Measurements from ENCODE around the gene ELFN2.
A peak's percentile ranks its signal among the peaks of the same experiment; 100 is the strongest.
"Not testable (repeated sequence)": the region's sequence is repeated elsewhere in the genome, so short reads cannot be mapped to it uniquely, and the experiment has no call there.

Gene ELFN2

GRCh38 chr22:37427135-37427710, at the start of gene ELFN2:
TSS of gene ELFN2 (minus strand) at chr22:37427479. CDS start at chr22:37375534, 51,945 bp downstream.
- no peak within 1 kb of the TSS for H3K9ac ChIP-seq (ENCODE audit: low read depth, low read length)
- no peak within 1 kb of the TSS for H3K27ac ChIP-seq (ENCODE audit: low read length)
- H3K9me3 ChIP-seq (ENCODE audit: insufficient read depth, low read depth, low read length): no peaks in the 10 kb centered on the region
- peak within 1 kb of the TSS; percentile 51 for H3K4me3 ChIP-seq (ENCODE audit: low read length)
- H3K27me3 ChIP-seq (ENCODE audit: insufficient read depth, low read length): peaks cover 78% of the 10 kb centered on the region
- no peaks in the 10 kb centered on the region for H3K36me3 ChIP-seq (ENCODE audit: insufficient read depth, low read depth, low read length)
- H3K4me1 ChIP-seq (ENCODE audit: insufficient read depth, low read length): no peaks in the 10 kb centered on the region

- Histone ChIP-seq H3K4me3 (ENCODE audit: low read length) (no peak overlapping the region), H3K9me3 (ENCODE audit: insufficient read depth, low read depth, low read length) (no peaks in the 10 kb centered on the region), H3K9ac (ENCODE audit: low read depth, low read length) (no peak overlapping the region), H3K36me3 (ENCODE audit: insufficient read depth, low read depth, low read length) (no peaks in the 10 kb centered on the region), H3K27me3 (ENCODE audit: insufficient read depth, low read length) (no peaks in the 10 kb centered on the region; the same call in 1 of the 2 replicates), H3K4me1 (ENCODE audit: insufficient read depth, low read length) (no peaks in the 10 kb centered on the region), H3K27ac (ENCODE audit: low read length) (no peak overlapping the region)
Measured at GRCh38 chr22:37476389-37477329, 49.4 kb upstream of the ELFN2 start.

- no peaks in the 10 kb centered on the region for H3K4me1 ChIP-seq (ENCODE audit: insufficient read depth, low read length)
- no peak overlapping the region for H3K27ac ChIP-seq (ENCODE audit: low read length)
- H3K9ac ChIP-seq (ENCODE audit: low read depth, low read length): no peak overlapping the region
- no peaks in the 10 kb centered on the region for H3K9me3 ChIP-seq (ENCODE audit: insufficient read depth, low read depth, low read length)
- H3K36me3 ChIP-seq (ENCODE audit: insufficient read depth, low read depth, low read length): no peaks in the 10 kb centered on the region
- no peak overlapping the region for H3K4me3 ChIP-seq (ENCODE audit: low read length)
- H3K27me3 ChIP-seq (ENCODE audit: insufficient read depth, low read length): no peaks in the 10 kb centered on the region; the same call in 1 of the 2 replicates
Measured at GRCh38 chr22:37474447-37475090, 47.3 kb upstream of the ELFN2 start.

- Histone ChIP-seq H3K9me3 (ENCODE audit: insufficient read depth, low read depth, low read length) (no peaks in the 10 kb centered on the region), H3K36me3 (ENCODE audit: insufficient read depth, low read depth, low read length) (no peaks in the 10 kb centered on the region), H3K9ac (ENCODE audit: low read depth, low read length) (no peak overlapping the region)
Measured at GRCh38 chr22:37473437-37473946, 46.2 kb upstream of the ELFN2 start.

GRCh38 chr22:37472418-37473006, 45.2 kb upstream of the ELFN2 start:
- H3K9ac ChIP-seq (ENCODE audit: low read depth, low read length): no peak overlapping the region
- no peaks in the 10 kb centered on the region for H3K9me3 ChIP-seq (ENCODE audit: insufficient read depth, low read depth, low read length)
- H3K4me1 ChIP-seq (ENCODE audit: insufficient read depth, low read length): no peaks in the 10 kb centered on the region
- no peak overlapping the region for H3K4me3 ChIP-seq (ENCODE audit: low read length)
- no peaks in the 10 kb centered on the region for H3K36me3 ChIP-seq (ENCODE audit: insufficient read depth, low read depth, low read length)
- H3K27ac ChIP-seq (ENCODE audit: low read length): no peak overlapping the region
- no peaks in the 10 kb centered on the region; the same call in 1 of the 2 replicates for H3K27me3 ChIP-seq (ENCODE audit: insufficient read depth, low read length)

More at GRCh38 chr22:37473437-37473946, 46.2 kb upstream of the ELFN2 start:
- Histone ChIP-seq H3K27ac (ENCODE audit: low read length) (no peak overlapping the region), H3K4me3 (ENCODE audit: low read length) (no peak overlapping the region), H3K27me3 (ENCODE audit: insufficient read depth, low read length) (no peaks in the 10 kb centered on the region; the same call in 1 of the 2 replicates), H3K4me1 (ENCODE audit: insufficient read depth, low read length) (no peaks in the 10 kb centered on the region)

- Histone ChIP-seq H3K4me1 (ENCODE audit: insufficient read depth, low read length) (no peaks in the 10 kb centered on the region), H3K4me3 (ENCODE audit: low read length) (no peak overlapping the region), H3K36me3 (ENCODE audit: insufficient read depth, low read depth, low read length) (no peaks in the 10 kb centered on the region), H3K27ac (ENCODE audit: low read length) (no peak overlapping the region), H3K9me3 (ENCODE audit: insufficient read depth, low read depth, low read length) (no peaks in the 10 kb centered on the region), H3K9ac (ENCODE audit: low read depth, low read length) (no peak overlapping the region), H3K27me3 (ENCODE audit: insufficient read depth, low read length) (no peaks in the 10 kb centered on the region; the same call in 1 of the 2 replicates)
Measured at GRCh38 chr22:37471727-37472417, 44.6 kb upstream of the ELFN2 start.

GRCh38 chr22:37470087-37470445, 42.8 kb upstream of the ELFN2 start:
- Histone ChIP-seq H3K4me3 (ENCODE audit: low read length) (no peak overlapping the region), H3K9me3 (ENCODE audit: insufficient read depth, low read depth, low read length) (no peaks in the 10 kb centered on the region), H3K9ac (ENCODE audit: low read depth, low read length) (no peak overlapping the region), H3K36me3 (ENCODE audit: insufficient read depth, low read depth, low read length) (no peaks in the 10 kb centered on the region), H3K4me1 (ENCODE audit: insufficient read depth, low read length) (no peaks in the 10 kb centered on the region), H3K27ac (ENCODE audit: low read length) (no peak overlapping the region), H3K27me3 (ENCODE audit: insufficient read depth, low read length) (no peaks in the 10 kb centered on the region; the same call in 1 of the 2 replicates)

GRCh38 chr22:37469416-37470086, 42.3 kb upstream of the ELFN2 start:
- Histone ChIP-seq H3K4me3 (ENCODE audit: low read length) (no peak overlapping the region), H3K27ac (ENCODE audit: low read length) (no peak overlapping the region), H3K4me1 (ENCODE audit: insufficient read depth, low read length) (no peaks in the 10 kb centered on the region), H3K27me3 (ENCODE audit: insufficient read depth, low read length) (no peaks in the 10 kb centered on the region; the same call in 1 of the 2 replicates), H3K9me3 (ENCODE audit: insufficient read depth, low read depth, low read length) (no peaks in the 10 kb centered on the region), H3K9ac (ENCODE audit: low read depth, low read length) (no peak overlapping the region), H3K36me3 (ENCODE audit: insufficient read depth, low read depth, low read length) (no peaks in the 10 kb centered on the region)

- H3K9me3 ChIP-seq (ENCODE audit: insufficient read depth, low read depth, low read length); H3K36me3 ChIP-seq (ENCODE audit: insufficient read depth, low read depth, low read length); H3K27ac ChIP-seq (ENCODE audit: low read length); H3K4me1 ChIP-seq (ENCODE audit: insufficient read depth, low read length); H3K4me3 ChIP-seq (ENCODE audit: low read length); H3K27me3 ChIP-seq (ENCODE audit: insufficient read depth, low read length); H3K9ac ChIP-seq (ENCODE audit: low read depth, low read length): not testable (repeated sequence)
Measured at GRCh38 chr22:37468201-37468695, 41.0 kb upstream of the ELFN2 start.

- Histone ChIP-seq H3K36me3 (ENCODE audit: insufficient read depth, low read depth, low read length) (no peaks in the 10 kb centered on the region), H3K4me1 (ENCODE audit: insufficient read depth, low read length) (no peaks in the 10 kb centered on the region), H3K27me3 (ENCODE audit: insufficient read depth, low read length) (no peaks in the 10 kb centered on the region; the same call in 1 of the 2 replicates)
Measured at GRCh38 chr22:37467391-37467955, 40.2 kb upstream of the ELFN2 start.

More at GRCh38 chr22:37467391-37467955, 40.2 kb upstream of the ELFN2 start:
- H3K4me3 ChIP-seq (ENCODE audit: low read length): no peak overlapping the region
- H3K9ac ChIP-seq (ENCODE audit: low read depth, low read length): no peak overlapping the region
- no peak overlapping the region for H3K27ac ChIP-seq (ENCODE audit: low read length)
- no peaks in the 10 kb centered on the region for H3K9me3 ChIP-seq (ENCODE audit: insufficient read depth, low read depth, low read length)

All from iPS-20b (cell line).